ENCODE measurements around the gene PRG3.

DNA sequence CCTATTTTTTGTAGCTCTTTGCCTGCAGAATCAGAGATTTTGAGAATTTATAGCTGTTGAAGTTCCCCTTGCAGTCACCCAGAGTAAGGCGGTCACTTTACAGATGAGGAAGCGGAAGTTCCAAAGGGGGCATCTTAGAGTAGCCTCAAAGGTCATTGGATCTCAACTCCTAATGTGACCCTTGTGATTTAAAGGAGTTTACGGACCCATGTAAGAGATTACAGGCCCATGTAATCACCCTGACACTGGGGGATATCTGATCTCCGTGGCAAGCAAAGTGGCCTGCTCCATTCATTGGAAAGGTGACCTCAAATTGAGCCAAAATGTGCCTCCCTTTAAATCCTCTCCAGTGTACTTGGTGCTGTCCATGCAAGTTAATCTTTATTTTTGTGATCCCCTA, 27.1 kb downstream of the PRG3 start:
- TF ChIP-seq, protein P1, sequence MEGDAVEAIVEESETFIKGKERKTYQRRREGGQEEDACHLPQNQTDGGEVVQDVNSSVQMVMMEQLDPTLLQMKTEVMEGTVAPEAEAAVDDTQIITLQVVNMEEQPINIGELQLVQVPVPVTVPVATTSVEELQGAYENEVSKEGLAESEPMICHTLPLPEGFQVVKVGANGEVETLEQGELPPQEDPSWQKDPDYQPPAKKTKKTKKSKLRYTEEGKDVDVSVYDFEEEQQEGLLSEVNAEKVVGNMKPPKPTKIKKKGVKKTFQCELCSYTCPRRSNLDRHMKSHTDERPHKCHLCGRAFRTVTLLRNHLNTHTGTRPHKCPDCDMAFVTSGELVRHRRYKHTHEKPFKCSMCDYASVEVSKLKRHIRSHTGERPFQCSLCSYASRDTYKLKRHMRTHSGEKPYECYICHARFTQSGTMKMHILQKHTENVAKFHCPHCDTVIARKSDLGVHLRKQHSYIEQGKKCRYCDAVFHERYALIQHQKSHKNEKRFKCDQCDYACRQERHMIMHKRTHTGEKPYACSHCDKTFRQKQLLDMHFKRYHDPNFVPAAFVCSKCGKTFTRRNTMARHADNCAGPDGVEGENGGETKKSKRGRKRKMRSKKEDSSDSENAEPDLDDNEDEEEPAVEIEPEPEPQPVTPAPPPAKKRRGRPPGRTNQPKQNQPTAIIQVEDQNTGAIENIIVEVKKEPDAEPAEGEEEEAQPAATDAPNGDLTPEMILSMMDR (IDR thresholded peaks at IDR 0.05): no peak
- TF ChIP-seq POLR2A (IDR thresholded peaks at IDR 0.05): no peak
